Kidney tubule cell (primary cell): ENCODE data around the gene GUCY2C.

Experiments used
- DNase-seq: peaks from one replicate; pipeline ENCODE4 v3.0.0-alpha.2; 2018; ENCODE audit warnings: low spot score

The GUCY2C gene

DNA sequence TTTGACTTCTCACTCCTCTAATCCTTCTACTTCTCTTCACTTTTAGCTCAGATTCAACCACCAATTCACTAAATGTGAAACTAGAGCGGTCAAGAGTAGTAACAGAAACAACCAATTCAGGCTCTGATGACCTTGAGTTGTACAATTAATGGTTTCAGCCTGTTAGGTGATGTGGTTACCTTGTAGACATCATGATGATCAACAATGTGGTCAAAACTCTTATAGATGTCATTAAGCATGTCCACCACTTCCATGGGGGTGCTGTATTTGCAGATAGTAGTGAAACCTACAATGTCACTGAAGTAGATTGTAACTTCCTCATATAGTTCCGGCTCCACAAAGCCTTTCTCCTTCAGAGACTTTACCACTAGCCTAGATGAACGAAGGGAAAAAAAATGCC lies 74.6 kb downstream of the GUCY2C start:
- no peak for DNase-seq

DNA sequence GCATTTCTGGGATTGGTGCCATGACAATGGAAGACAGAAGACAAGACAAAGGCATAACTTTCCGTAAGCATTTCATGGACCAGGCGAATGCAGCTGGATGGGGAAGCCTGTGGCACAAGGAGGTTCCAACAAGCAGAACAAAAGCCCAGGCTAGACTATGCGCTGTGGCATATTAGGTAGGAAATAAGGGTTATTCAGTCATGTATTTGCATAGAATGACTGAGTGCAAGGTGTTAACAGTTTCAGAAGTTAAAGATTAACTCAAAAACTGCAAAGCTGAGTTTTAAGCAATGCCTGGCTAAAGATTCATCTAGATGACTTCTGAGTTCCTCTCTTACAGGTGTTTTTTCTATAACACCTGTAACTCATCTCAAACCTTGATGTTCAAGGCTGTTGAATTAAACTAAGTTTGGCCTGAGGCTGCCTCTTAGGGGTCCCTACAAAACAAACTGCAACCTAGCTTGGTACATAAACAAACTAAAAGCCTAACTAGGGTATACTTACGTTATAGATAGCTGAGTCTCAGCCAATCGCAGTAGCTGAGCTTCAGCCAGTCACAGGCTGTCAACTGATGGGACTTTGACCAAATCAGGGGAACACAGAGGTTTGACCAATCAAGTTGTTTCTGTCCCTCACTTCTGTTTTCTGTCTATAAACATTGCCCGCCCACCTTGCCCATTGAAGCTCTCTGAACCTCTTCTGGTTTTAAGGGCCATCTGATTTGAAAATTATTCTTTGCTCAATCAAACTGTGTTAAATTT lies 76.5 kb downstream of the GUCY2C start:
- DNase-seq = peak; percentile 82

DNA sequence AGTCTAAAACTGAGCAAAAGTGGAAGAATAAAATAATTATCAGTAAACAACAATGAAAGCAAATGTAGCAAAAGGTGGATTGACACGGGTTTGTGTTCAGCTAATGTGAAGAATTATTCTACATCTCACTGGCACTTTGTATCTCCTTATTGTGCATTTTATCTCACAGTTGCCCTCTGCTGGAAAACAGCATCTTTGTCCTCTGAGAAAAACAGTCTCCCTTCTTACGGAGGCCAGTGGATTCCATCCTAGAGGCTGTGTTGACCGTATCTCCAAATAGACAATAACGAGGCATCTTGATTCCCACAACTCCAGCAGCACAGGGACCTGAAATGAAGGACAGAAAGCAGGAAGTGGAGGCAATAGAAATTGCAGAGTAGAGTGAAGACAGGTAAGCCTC lies 77.4 kb downstream of the GUCY2C start:
- peak; percentile 25 for DNase-seq

DNA sequence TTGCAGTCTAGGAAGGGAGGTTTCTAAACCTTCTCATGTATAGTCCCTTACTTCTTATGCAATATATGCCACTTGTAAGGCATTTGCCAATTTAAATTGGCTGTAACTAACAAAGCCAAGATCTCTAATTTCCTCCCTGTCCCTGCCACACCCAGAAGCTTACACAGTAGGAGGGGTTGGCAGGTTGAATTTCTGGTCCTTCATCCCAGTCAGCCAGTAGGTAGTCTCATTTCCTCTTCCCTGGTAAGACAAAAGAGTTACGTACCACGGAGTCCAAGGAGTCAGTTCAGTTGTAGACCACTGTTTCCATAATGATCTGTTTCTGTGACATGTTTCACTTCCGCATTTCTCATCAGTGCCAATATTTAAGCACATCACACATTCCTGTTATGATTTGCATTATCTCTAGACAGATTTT lies 81.7 kb downstream of the GUCY2C start:
- DNase-seq = no peak

DNA sequence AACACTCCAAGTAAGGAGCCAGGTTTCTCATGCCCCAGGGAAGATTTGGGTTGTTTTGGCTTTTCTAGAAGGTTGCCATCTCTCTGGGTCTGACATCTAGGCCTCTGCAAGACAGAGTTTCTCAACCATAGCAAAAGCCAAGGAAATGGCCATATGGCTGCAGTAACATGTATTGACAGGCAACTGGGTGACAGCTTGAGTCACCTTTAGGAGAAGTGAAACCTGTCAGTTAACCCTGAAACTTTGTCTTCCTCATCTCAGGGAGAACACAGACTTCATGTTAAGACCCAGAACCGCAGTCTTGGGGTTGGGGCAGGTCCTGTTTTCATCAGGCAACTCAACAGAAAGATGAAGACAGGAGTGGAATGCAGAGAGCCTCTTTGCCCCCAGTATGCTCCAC lies 82.7 kb downstream of the GUCY2C start:
- DNase-seq = no peak

DNA sequence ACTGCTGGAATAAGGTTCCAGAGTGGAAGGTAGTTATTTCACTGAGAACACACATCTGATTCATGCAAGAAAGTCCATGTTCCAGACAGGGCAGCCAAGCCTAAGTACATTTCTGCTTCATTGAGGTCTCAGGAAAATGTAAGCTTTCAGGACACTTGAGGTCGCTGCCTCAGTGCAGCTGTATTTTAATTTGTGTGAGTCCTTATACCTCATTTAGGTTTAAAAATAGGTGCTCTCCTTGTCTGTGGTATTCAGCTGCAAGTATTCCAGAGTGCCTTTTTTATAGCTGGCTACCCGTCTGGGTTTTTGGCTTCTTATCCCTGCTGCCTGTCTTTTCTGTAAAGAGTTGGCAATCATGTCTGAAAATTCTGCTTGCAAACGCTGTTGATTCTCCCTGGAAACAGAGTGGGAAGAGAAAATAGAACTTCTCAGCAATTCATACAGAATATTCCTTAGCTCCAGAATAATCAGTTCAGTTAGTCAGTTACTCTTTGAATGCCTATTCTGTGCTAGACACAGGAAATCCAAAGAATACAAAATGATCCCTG lies 83.4 kb downstream of the GUCY2C start:
- DNase-seq = no peak

DNA sequence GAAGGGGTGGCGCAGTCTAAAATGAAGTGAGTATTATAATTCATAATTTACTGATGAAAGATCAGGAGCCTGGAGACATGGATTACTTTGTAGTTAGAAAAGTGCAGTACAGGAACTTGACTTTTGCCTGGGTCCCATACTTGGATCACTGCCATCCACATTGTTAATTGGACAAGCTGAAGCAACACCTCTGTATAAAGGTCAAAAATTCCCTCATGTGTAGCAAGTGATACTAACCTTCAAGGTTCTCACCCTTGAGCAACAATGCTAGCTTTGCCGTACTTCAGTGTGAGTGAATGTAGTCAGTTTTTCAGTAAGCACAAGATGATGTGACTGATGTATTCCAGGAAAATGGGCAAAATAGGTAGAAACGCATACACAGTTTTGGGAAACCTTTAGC lies 84.1 kb downstream of the GUCY2C start:
- no peak for DNase-seq

DNA sequence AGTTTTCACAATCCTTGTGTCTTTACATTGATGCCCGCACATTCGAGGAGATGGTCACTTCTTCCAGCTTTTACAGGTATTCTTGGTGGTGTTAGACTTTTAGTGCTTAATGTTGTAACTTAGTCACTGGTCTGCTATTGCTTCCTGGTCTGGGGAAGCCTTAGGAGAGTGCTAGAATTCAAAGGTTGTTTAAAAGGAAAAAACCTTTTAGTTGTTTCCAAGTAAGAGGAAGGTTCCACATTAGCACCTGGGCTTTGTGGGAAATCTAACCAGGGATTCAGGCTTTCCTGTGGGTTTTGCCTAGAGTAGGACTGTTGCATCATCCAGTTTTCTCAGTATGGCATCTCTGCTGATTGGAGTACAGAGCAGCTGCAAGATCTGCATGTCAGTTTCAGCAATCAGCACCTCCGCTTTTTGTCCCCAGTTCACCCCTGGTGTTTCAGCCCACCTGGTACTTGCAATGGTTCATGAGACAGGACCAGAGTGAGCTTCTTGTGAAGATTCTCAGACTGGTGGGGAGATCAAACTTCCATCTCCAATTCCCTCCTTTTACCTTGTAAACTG lies 84.7 kb downstream of the GUCY2C start:
- no peak for DNase-seq

DNA sequence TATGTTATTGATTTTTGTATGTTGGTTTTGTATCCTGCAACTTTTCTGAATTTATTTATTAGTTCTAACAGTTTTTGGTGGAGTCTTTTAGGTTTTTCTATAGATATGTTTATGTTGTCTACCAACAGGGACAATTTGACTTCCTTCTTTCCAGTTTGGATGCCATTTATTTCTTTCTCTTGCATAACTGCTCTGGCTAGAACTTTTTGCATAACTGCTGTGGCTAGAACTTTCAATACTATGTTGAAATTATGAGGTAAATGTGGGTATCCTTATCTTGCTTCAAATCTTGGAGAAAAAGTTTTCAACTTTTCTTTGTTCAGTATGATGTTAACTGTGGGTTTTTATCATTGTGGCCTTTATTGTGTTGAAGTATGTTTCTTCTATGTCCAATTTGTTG lies 88.8 kb downstream of the GUCY2C start:
- DNase-seq = no peak

DNA sequence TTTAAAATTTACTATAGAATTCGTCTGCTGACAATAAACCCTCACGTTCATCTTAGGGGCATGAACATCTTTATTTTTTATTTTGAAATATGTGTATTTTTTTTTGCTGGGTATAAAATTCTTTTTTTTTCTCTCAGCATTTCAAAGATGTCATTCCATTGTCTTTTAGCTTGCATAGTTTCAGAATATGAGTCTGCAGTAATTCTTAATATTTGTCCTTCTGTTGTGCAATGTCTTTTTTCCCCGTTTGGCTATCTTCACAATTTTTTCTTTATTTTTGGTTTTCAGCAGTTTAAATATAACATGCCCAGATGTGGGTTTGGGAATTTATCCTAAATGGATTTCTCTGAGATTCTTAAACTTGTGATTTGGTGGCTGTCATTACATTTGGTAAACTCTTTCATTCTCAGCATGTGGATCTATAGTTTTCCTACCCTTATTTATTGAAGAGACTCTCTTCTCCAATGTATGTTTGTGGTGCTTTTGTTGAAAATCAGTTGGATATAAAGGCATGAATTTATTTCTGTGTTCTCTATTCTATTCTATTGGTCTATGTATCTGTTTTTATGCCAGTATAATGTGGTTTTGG lies 90.9 kb downstream of the GUCY2C start:
- DNase-seq = no peak

DNA sequence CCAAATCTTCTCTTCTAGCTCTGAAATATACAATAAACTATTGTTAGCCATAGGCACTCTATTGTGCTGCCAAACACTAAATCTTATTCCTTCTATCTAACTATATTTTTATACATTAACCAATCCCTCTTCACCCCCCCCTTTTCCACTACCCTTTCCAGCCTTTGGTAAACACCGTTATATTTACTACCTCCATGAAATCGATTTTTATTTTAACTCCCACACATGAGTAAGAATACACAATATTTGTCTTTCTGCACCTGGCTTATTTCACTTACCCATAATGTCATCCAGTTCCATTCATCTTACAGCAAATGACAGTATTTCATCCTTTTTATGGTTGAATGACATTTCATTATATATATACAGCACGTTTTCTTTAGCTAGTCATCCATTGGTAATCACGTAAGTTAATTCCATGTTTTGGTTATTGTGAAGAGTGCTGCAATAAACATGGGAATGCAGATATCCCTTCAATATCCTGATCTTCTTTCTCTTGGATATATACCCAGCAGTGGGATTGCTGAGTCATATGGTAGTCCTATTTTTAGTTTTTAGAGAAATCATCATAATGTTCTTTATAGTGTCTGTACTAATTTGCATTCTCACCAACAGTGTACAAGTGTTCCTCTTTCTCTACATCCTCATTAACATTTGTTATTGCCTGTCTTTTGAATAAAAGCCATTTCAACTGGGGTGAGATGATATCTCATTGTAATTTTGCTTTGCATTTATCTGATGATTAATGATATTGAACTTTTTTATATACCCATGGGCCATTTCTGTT lies 94.5 kb downstream of the GUCY2C start:
- no peak for DNase-seq

DNA sequence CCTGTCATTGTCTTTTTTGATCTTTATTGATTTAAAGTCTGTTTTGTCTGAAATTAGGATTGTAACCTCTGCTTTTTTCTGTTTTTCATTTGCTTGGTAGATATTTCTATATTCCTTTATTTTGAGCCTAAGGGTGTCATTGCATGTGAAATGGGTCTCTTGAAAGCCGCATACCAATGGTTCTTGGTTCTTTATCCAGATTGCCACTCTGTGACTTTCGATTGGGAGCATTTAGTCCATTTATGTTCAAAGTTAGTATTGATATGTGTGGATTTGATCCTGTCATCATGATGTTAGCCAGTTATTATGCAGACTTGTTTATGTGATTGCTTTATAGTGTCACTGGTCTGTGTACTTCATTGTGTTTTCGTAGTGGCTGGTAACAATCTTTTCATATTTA lies 98.9 kb downstream of the GUCY2C start:
- DNase-seq = no peak

DNA sequence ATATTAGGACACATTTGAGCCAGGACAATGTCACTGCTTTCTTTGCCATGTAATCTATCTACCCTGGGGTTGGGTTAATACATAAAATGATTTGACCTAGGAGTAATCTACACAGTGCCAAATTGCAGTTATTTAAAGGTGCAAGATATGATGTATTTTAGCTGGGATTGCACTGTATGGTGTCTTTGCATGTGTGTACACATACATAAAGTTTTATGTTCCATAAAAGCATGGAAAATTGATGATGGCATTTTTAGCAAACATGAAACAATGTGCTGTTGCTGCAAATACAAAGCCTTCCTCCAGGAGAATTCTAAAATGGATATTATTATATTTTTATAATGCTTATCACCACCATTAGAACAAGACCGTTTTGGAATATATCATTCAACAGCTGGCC lies 104.7 kb downstream of the GUCY2C start:
- DNase-seq = no peak

DNA sequence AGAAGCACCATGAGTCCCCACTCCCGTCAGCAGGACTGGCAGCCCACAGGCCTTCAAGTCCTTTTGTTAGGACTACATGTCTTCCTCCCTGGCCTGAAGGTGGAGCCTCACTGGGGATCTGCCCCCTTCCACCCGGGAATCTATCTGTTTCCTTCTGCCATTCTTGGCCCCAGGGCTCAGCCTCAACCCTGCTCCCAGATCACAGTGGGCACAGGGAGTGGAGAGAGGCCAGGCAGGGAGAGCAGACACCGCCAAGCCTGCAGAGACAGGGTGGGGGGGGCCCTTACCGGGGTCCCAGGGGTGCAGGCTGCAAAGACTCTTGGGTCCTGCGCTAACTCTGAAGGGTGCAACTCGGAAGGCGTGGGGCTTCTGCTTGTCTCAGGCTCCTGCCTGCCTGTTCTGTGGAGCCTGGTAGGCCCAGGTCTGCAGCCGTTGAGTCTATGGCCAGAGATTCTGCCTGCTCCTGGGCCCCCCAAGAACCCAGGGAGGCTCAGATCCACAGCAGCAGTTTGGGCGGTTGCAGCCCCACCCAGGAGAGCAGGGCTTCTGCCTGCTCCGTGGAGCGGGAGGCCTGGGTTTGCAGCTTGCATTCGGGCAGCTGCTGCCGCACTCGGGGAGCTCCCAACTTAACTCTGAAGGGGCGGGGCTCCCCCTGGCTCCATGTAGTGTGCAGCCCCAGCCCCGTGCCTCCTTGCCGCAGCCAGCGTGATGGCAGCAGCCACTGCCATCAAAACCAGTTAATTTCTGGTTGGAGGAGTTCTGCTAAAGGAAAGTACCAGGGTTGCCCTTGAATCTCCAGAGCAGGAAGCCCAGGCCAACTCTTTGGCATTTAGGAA lies 107.0 kb downstream of the GUCY2C start:
- no peak for DNase-seq

DNA sequence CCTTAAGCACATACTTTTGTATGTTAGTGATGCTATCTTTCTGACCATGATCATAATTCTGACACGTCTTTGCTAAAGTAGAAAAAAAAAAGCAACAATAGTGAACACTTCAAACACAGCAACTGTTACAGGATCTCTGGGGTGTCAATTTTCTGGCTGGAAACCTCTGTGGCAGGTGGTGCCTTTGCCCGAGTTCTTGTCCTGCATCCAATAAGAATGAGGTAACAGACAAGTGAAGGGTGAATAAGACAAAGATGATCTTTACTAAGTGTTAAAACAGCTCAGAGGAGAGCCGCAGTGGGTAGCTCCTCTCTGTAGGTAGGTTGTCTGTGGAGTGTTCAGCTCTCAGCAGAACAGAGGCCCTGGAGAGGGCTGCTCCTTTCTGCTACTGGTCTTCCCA lies 107.8 kb downstream of the GUCY2C start:
- DNase-seq = no peak

DNA sequence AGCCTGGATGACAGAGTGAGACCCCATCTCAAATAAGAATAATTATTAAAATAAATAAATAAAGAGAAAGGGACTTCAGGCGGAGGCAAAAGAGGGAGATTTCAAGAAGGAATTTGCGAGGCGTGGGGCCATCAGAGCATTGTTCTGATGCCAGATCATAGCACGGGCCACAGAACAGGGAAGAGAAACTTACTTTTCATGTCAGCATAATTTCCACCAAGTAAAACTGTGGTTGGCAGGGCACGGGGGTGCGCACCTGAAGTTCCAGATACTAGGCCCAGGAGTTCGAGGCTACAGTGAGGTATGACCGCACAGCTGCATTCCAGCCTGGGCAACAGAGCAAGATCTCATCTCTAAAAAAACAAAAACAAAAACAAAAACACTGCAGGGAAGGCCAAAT lies 117.8 kb downstream of the GUCY2C start:
- DNase-seq = no peak

DNA sequence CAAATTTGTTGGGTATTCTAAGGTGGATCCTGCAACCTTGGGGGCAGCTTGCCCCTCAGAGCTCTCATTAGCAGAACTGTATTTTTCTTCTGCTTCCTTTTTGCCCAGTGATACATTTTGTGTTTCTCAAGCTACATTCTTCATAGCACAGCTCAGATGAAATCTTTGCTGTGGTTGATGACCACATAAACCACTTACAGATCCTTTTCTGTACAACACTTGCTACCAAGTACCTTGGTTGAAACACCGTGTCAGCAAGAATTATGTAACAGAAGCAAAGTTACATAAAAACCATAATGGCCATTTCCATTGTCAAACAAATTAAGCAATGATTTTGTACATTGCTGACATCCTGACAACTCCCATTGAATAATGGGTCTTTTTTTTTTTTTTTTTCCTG lies 119.1 kb downstream of the GUCY2C start:
- DNase-seq = peak; percentile 48

DNA sequence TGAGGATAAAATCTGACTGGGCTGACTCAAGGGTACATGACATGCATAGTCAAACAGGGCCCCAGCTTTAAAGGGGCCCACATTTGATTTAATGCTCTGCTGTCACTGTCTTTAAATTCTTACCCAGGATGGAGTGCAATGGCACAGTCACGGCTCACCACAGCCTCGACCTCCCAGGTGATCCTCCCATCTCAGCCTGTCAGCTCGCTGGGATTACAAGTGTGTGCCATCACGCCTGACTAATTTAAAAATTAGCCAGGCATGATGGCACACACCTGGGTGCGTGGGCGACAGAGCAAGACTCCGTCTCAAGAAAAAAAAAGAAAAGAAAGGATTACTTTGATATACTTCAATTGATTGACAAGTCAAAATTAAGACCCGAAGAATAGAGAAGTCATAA lies 119.5 kb downstream of the GUCY2C start:
- DNase-seq = no peak

DNA sequence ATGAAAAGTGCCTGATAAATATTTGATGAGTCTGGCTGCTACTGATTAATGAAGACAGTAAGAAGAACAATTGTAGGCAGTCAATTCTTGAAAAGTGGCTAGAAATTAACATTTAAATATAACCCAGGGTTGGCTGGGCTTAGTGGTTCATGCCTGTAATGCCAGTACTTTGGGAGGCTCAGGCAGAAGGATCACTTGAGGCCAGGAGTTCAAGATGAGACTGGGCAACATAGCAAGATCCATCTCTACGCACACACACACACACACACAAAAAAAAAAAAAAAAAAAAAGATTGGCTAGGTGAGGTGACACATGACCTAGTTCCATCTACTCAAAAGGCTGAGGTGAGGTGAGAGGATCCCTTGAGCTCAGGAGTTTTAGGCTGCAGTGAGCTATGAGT lies 120.8 kb downstream of the GUCY2C start:
- DNase-seq = no peak

DNA sequence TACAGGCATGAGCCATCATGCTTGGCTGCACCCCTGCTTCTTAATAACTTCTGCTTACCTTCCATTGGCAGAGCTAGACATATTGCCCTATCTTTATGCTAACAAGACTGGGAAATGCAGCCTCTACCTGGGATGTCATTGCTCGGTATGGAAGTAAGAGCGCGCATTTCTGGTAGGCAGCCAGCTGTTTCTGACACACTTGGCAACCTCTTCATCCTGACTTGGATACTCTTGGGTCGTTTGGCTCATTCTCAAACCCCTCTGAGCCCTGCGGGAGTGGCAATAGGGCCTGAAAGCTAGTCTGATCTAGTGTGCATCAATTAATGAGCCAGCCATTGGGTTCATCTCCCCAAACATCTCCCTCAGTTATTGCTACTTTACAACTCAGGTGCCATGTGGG lies 123.3 kb downstream of the GUCY2C start:
- no peak for DNase-seq

DNA sequence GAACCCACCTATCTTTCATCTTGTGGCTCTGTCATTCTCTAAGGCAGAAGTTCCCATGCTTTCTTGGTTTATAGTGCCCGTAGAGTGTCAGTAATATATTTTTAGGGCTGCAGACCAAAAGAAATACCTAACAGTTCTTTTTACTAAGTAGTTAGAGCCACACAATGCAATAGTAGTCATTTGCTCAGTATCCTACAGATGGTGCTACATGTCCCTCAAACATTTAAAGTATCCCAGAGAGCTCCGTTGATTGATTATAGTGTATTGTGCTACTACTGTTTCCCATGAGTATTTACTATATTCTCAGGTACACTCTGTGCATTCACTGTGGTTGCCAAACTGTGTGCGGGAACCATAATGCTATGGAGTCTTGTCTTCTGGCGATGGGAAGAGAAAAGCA lies 124.0 kb downstream of the GUCY2C start:
- no peak for DNase-seq

DNA sequence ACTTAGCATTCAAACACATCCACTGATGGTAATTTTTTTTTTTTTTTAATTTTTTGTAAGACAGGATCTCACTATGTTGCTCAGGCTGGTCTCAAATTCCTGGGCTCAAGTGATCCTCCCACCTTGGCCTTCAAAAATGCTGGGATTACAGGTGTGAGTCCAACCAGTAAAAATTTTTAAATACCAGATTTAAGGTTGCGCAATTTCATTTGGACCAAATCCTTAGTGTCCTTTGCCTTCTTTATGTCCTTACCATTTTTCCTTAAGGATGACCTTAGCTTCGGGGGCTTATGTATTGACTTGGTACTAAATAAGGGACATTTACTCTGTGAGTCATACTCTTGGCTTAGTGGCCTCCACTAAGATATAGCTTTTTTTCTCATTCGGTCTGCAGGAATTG lies 124.6 kb downstream of the GUCY2C start:
- DNase-seq = no peak
